ENCODE measurements around the gene LILRA6.
"Not testable (repeated sequence)": the region's sequence is repeated elsewhere in the genome, so short reads cannot be mapped to it uniquely, and the experiment has no call there.

LILRA6 gene

GRCh38 chr19:54233941-54234340, 8.6 kb downstream of the LILRA6 start:
- no peak for TF ChIP-seq CTCF (IDR thresholded peaks at IDR 0.05)

GRCh38 chr19:54231077-54231931, 11.3 kb downstream of the LILRA6 start:
- Histone ChIP-seq H3K9me3 (no peaks in the 10 kb centered on the region), H3K4me3 (ENCODE audit: low read depth in 1 of 2, low read length in 1 of 2) (peak overlapping the region; percentile 5 to 22), H3K4me1 (ENCODE audit: control insufficient read depth in 1 of 2, insufficient read depth in 1 of 2, low read depth in 1 of 2, low read length in 1 of 2) (peaks cover 28 to 32% of the 10 kb centered on the region in 2 experiments), H3K27ac (peak overlapping the region; percentile 60), H3K36me3 (peaks cover 13% of the 10 kb centered on the region), H3K27me3 (no peaks in the 10 kb centered on the region)
- peak; percentile 97 for TF ChIP-seq CTCF (IDR thresholded peaks at IDR 0.05)

More at GRCh38 chr19:54233941-54234340, 8.6 kb downstream of the LILRA6 start:
- Histone ChIP-seq H3K4me3 (ENCODE audit: low read depth in 1 of 2, low read length in 1 of 2) (no peak overlapping the region), H3K4me1 (ENCODE audit: control insufficient read depth in 1 of 2, insufficient read depth in 1 of 2, low read depth in 1 of 2, low read length in 1 of 2) (peaks cover 30 to 35% of the 10 kb centered on the region in 2 experiments), H3K9me3 (no peaks in the 10 kb centered on the region), H3K27ac (peak overlapping the region; percentile 59), H3K36me3 (peaks cover 39% of the 10 kb centered on the region), H3K27me3 (no peaks in the 10 kb centered on the region)

GRCh38 chr19:54230031-54230430, 12.6 kb downstream of the LILRA6 start:
- no peaks in the 10 kb centered on the region for H3K27me3 ChIP-seq
- peaks cover 28 to 31% of the 10 kb centered on the region in 2 experiments for H3K4me1 ChIP-seq (ENCODE audit: control insufficient read depth in 1 of 2, insufficient read depth in 1 of 2, low read depth in 1 of 2, low read length in 1 of 2)
- H3K27ac ChIP-seq, result no peak overlapping the region
- no peaks in the 10 kb centered on the region for H3K36me3 ChIP-seq
- H3K4me3 ChIP-seq (ENCODE audit: low read depth in 1 of 2, low read length in 1 of 2), result no peak overlapping the region
- no peaks in the 10 kb centered on the region for H3K9me3 ChIP-seq
- TF ChIP-seq CTCF (IDR thresholded peaks at IDR 0.05), result no peak

- Histone ChIP-seq H3K27me3 (no peaks in the 10 kb centered on the region), H3K4me1 (ENCODE audit: control insufficient read depth in 1 of 2, insufficient read depth in 1 of 2, low read depth in 1 of 2, low read length in 1 of 2) (peaks cover 20 to 23% of the 10 kb centered on the region in 2 experiments), H3K9me3 (no peaks in the 10 kb centered on the region), H3K4me3 (ENCODE audit: low read depth in 1 of 2, low read length in 1 of 2) (no peak overlapping the region), H3K27ac (no peak overlapping the region), H3K36me3 (no peaks in the 10 kb centered on the region)
- TF ChIP-seq CTCF (IDR thresholded peaks at IDR 0.05), result no peak
Observed at GRCh38 chr19:54229146-54229545, 13.4 kb downstream of the LILRA6 start.

GRCh38 chr19:54224619-54225018, 18.0 kb downstream of the LILRA6 start:
- not testable (repeated sequence) for H3K4me3 ChIP-seq (ENCODE audit: low read depth in 1 of 2, low read length in 1 of 2); H3K9me3 ChIP-seq; H3K27me3 ChIP-seq; H3K27ac ChIP-seq
- peaks cover 33 to 37% of the 10 kb centered on the region in 2 experiments for H3K4me1 ChIP-seq (ENCODE audit: control insufficient read depth in 1 of 2, insufficient read depth in 1 of 2, low read depth in 1 of 2, low read length in 1 of 2)
- peaks cover 20% of the 10 kb centered on the region for H3K36me3 ChIP-seq

GRCh38 chr19:54223937-54224281, 18.7 kb downstream of the LILRA6 start:
- not testable (repeated sequence) for H3K9me3 ChIP-seq, H3K27me3 ChIP-seq
- peak overlapping the region; percentile 92 for H3K27ac ChIP-seq
- H3K4me3 ChIP-seq (ENCODE audit: low read depth in 1 of 2, low read length in 1 of 2), result peak overlapping the region in 1 of 2 experiments; percentile 88
- peaks cover 40 to 44% of the 10 kb centered on the region in 2 experiments for H3K4me1 ChIP-seq (ENCODE audit: control insufficient read depth in 1 of 2, insufficient read depth in 1 of 2, low read depth in 1 of 2, low read length in 1 of 2)
- H3K36me3 ChIP-seq, result peaks cover 27% of the 10 kb centered on the region

GRCh38 chr19:54223277-54223936, 19.2 kb downstream of the LILRA6 start:
- Histone ChIP-seq H3K4me1 (ENCODE audit: control insufficient read depth in 1 of 2, insufficient read depth in 1 of 2, low read depth in 1 of 2, low read length in 1 of 2) (peaks cover 45 to 49% of the 10 kb centered on the region in 2 experiments), H3K4me3 (ENCODE audit: low read depth in 1 of 2, low read length in 1 of 2) (peak overlapping the region; percentile 82 to 88), H3K27ac (peak overlapping the region; percentile 92), H3K36me3 (peaks cover 32% of the 10 kb centered on the region)
- H3K27me3 ChIP-seq, H3K9me3 ChIP-seq: not testable (repeated sequence)
